Cardiac fibroblast (primary cell): ENCODE results near the gene KMT2E.

ENCODE experiments used
- DNase-seq, 2 donors: peaks; one replicate each; pipeline versions ENCODE4 v3.0.0 to v3.0.0-alpha.2; 2010; ENCODE audit warnings: low read depth in 2 of 2
- H3K4me3 ChIP-seq, 2 donors: replicated peaks in 1 of 2; 1 replicate in 1 of 2; 2 replicates in 1 of 2; pipeline ENCODE4 v1.5.1; 2011; ENCODE audit warnings: low read depth in 2 of 2, low read length in 2 of 2, mild to moderate bottlenecking in 2 of 2, moderate library complexity in 1 of 2
- TF ChIP-seq, protein P1 (sequence below): IDR thresholded peaks from one replicate; pipeline ENCODE4 v1.5.1; 2011; ENCODE audit warnings: low read depth, mild to moderate bottlenecking, low read length, inconsistent platforms

Gene KMT2E, protein sequence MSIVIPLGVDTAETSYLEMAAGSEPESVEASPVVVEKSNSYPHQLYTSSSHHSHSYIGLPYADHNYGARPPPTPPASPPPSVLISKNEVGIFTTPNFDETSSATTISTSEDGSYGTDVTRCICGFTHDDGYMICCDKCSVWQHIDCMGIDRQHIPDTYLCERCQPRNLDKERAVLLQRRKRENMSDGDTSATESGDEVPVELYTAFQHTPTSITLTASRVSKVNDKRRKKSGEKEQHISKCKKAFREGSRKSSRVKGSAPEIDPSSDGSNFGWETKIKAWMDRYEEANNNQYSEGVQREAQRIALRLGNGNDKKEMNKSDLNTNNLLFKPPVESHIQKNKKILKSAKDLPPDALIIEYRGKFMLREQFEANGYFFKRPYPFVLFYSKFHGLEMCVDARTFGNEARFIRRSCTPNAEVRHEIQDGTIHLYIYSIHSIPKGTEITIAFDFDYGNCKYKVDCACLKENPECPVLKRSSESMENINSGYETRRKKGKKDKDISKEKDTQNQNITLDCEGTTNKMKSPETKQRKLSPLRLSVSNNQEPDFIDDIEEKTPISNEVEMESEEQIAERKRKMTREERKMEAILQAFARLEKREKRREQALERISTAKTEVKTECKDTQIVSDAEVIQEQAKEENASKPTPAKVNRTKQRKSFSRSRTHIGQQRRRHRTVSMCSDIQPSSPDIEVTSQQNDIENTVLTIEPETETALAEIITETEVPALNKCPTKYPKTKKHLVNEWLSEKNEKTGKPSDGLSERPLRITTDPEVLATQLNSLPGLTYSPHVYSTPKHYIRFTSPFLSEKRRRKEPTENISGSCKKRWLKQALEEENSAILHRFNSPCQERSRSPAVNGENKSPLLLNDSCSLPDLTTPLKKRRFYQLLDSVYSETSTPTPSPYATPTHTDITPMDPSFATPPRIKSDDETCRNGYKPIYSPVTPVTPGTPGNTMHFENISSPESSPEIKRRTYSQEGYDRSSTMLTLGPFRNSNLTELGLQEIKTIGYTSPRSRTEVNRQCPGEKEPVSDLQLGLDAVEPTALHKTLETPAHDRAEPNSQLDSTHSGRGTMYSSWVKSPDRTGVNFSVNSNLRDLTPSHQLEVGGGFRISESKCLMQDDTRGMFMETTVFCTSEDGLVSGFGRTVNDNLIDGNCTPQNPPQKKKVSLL (N-terminal part only)

DNA sequence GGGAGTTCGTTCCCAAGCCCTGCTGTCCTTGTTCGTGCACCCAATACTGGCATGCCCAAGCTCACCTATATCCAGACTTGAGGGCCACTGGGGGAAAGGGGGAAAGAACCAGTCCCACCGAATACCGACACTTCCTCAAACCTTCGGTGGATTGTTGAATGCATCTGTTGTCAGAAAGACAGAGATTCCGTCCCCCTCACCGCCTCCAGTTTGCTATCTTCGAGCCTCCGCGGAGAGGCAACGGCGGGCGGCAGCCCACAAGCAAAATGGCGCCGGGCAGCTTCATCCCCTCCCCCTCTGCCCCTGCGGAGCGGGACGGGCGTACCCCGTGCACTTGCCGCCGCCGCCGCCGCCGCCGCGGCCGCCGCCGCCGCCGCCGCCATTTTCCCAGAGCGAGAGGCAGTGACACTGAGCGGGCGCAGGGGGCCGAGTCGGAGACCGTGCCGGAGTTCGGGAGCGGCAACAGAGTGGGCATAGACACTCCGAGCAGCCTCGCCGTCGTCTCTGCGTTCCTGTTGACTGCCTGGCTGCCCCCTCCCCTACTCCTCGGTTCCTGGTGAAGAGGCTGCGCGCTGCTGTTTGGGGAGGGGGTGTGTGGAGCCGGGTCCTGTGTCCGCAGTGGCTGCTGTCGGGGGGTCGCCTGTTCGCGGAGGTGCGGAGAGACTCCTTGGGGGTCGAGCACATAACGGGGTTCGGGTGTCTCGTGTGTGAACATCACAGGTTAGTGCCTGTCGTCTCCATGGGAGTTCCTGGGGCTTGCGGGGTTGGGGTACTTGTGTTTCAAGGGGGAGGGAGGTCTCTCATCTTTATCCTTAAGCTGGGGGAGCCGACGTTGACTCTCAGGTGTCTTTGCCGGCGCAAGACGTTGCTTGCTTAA, at the start of gene KMT2E:
Gene KMT2E, plus strand, starts transcription at position 390 of the 877 bp plus-strand sequence. CDS start 26,748 bp downstream, outside the sequence.
- peak; percentile 85 to 91 for DNase-seq
- TF ChIP-seq, protein P1, sequence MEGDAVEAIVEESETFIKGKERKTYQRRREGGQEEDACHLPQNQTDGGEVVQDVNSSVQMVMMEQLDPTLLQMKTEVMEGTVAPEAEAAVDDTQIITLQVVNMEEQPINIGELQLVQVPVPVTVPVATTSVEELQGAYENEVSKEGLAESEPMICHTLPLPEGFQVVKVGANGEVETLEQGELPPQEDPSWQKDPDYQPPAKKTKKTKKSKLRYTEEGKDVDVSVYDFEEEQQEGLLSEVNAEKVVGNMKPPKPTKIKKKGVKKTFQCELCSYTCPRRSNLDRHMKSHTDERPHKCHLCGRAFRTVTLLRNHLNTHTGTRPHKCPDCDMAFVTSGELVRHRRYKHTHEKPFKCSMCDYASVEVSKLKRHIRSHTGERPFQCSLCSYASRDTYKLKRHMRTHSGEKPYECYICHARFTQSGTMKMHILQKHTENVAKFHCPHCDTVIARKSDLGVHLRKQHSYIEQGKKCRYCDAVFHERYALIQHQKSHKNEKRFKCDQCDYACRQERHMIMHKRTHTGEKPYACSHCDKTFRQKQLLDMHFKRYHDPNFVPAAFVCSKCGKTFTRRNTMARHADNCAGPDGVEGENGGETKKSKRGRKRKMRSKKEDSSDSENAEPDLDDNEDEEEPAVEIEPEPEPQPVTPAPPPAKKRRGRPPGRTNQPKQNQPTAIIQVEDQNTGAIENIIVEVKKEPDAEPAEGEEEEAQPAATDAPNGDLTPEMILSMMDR = peak; percentile 16
- H3K4me3 ChIP-seq = peak within 1 kb of the TSS; percentile 99 to 100

DNA sequence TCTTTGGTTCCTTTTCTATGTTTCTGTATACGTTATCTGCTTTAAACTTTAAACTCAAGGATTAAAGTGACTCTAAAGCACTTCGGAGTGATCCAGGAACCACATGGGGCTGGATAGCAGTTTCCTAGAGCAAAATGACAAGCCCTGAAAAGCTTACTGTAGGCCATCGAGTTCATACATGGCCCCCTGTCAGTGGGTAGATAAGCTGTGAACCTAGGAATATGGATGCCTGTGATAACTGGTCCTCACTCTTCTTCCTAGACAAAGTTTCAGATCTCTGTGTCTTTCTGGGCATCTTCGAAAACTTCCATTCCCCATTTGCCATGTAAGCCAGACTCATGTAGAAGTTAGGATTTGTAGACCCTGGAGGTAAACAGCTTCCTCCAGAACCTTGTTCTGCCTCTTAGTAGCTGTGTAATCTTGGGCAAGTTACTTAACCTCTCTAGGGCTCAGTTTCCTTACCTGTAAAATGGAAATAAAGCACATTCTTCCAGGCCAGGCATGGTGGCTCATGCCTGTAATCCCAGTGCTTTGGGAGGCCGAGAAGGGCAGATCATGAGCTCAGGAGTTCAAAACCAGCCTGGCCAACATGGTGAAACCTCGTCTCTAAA, 49.3 kb upstream of the KMT2E start:
- H3K4me3 ChIP-seq = no peak overlapping the region

DNA sequence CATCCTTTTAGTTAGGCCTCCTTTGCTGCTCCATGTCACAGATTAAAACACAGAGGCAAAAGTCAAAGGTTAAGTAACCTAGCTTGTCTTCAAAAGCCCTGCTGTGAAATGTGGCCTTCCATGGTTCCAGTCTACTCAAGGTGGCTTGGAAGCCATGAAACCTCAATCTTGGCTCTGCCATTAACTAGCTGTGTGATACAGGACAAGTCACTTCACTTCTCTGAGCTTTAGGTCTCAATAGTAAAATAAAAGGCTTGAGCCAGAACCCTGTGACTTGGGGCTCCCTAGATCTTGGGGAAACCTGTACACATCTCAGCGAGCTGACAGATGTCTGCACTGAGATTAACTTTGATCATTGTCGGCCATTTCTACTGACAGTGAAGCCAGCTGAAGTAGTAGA, 48.0 kb upstream of the KMT2E start:
- H3K4me3 ChIP-seq = no peak overlapping the region
- DNase-seq = peak in 1 of 2 donors; percentile 3
- TF ChIP-seq, protein P1 = no peak

More for the DNA sequence above, 49.3 kb upstream of the KMT2E start:
- DNase-seq = no peak
- TF ChIP-seq, protein P1 = no peak

DNA sequence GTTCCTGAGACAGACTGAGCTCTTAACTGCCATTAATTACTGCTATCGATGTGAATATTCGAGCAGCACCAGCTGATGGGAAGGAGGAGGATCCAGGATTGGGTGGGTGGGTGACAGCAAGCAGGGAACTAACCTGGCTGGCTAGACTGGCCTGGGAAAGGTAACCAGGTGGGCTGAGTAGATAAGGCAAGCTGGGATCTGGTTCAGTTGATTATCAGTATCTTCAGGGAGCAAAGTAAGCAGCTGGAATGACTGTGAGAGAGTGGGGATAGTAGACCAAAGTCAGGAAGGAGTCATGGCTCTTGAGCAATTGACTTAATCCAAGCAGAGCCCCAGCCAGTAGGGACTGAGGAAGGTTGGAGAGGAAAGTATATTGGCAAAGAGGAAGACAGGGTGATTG, 46.9 kb upstream of the KMT2E start:
- DNase-seq = peak; percentile 43 to 54
- TF ChIP-seq, protein P1 = no peak
- H3K4me3 ChIP-seq = no peak overlapping the region

DNA sequence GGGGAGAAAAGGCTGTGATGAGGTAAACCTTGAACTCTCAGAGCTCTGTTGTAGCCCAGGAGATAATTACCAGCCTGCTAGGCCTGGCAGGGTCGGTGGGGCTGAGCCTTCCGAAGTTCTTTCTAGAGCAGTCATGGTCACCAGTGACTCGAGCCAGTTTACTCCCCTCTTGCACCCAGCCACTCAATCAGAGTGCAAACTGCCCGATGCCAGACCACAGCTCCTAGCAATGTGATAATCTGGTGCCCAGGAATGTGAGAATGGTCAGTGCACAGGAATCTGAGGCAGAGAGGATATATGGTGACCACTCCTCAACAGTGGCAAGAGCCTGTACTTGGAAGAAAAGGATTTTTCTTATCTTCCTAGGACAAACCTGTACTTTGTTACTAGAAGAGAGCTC, 46.4 kb upstream of the KMT2E start:
- peak; percentile 54 to 82 for DNase-seq
- no peak overlapping the region for H3K4me3 ChIP-seq
- TF ChIP-seq, protein P1 = no peak
